ENCODE data around the gene NRF1. TPM values are rescaled to one million over a fixed set of nuclear protein-coding genes. Genes with fewer than 3 reads are reported as not detected.
A peak's percentile ranks its signal among the peaks of the same experiment; 100 is the strongest.

The NRF1 gene
- total and polyA plus RNA-seq, 2 of the 13 experiments (the other 11 are each of a cell fraction or from before 2014, with no cell fraction given): 9.3 to 10.1 TPM

DNA sequence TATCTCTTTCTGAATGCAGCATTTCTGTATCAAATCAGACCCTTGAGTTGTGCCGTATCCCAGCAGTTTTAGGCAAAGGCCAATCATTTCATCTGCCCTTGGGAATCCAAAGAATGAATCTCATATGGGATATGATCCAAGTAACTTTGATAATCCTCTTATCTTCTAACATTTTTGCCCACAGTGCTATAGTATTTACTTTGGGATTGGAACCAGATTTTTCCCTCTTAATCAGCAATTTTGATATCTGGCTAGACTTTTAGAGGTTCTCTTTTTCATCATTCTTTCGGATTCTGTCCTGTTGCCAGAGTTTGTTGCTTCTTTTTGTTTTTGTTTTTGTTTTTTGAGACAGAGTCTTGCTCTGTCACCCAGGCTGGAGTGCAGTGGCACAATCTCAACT lies 118.0 kb downstream of the NRF1 start:
- H3K4me2 ChIP-seq (ENCODE audit: low read depth, low read length): no peak overlapping the region
- H3K27me3 ChIP-seq (ENCODE audit: control insufficient read depth in 1 of 2, insufficient read depth in 2 of 2, low read length in 2 of 2): no peaks in the 10 kb centered on the region
- no TSS peak for BruUV-seq (replicated peaks)
- no peaks in the 10 kb centered on the region for H4K20me1 ChIP-seq (ENCODE audit: insufficient read depth, low read length)
- ChIA-PET CTCF (ENCODE audit: low intra/inter-chr PET ratio, low total read pairs) (no interaction called here), POLR2A (no interaction called here)
- H3K79me2 ChIP-seq (ENCODE audit: insufficient read depth, low read length): no peaks in the 10 kb centered on the region
- H2AFZ ChIP-seq (ENCODE audit: low read length): no peak overlapping the region
- in situ Hi-C loops (cut with HindIII; ENCODE audit: extremely low pct_ligation_motif_present, low pct_unique_long_range_greater_than_20kb): no loop called here
- DNase-seq (ENCODE audit: low spot score): no peak
- no peak overlapping the region for H3K4me3 ChIP-seq (replicated peaks in 1 of 3; ENCODE audit: insufficient read depth in 1 of 3, low read depth in 2 of 3, low read length in 3 of 3)
- peaks cover 7 to 35% of the 10 kb centered on the region in 2 experiments for H3K36me3 ChIP-seq (replicated peaks in 1 of 2; ENCODE audit: control insufficient read depth in 1 of 2, insufficient read depth in 2 of 2, low read length in 2 of 2)
- intact Hi-C loops (cut with micrococcal nuclease; ENCODE audit: unreplicated experiment): no loop called here
- H3K4me1 ChIP-seq (ENCODE audit: insufficient read depth, low read length): no peaks in the 10 kb centered on the region
- no peak for FAIRE-seq
- TF ChIP-seq MTA1 (CRISPR knock-in tag; IDR thresholded peaks at IDR 0.05; ENCODE audit: borderline replicate concordance) (no peak), MAFK (conservative IDR thresholded peaks at IDR 0.05 in 1 of 2, IDR thresholded peaks at IDR 0.05 in 1 of 2; ENCODE audit: low read length in 2 of 2) (peak; percentile 28 to 53; a peak in 3 of 4 replicates), STAG1 (CRISPR knock-in tag; IDR thresholded peaks at IDR 0.05) (no peak)
- no peak for ATAC-seq
- WGBS (ENCODE audit: low lambda C conversion rate): 85% methylated on average over 2 of the region's 2 CpGs
- H3K9ac ChIP-seq (ENCODE audit: insufficient read depth, low read depth, low read length): no peak overlapping the region
- H3K27ac ChIP-seq (ENCODE audit: extremely low read length, insufficient read depth, low read length): no peak overlapping the region
- no peaks in the 10 kb centered on the region for H3K9me3 ChIP-seq (ENCODE audit: low read length)

DNA sequence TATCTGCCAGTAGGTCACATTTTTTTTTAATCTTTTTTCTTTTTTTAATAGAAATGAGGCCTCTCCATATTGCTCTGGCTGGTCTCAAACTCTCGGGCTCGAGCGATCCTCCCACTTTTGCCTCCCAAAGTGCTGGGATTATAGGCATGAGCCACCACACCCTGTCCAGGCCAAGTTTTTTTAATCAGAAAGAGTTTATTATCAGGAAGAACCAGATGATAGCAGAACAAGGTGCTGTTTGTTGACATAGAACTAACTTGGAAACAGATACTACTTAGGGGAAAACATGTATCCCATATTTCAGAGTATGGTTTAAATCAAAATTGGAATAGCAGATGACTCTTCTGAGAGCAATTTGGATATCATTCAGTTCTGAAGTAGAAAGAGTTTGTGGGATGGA lies 118.6 kb downstream of the NRF1 start:
- WGBS (ENCODE audit: low lambda C conversion rate): 99% methylated on average over 3 of the region's 3 CpGs
- Histone ChIP-seq H2AFZ (ENCODE audit: low read length) (no peak overlapping the region), H3K27me3 (ENCODE audit: control insufficient read depth in 1 of 2, insufficient read depth in 2 of 2, low read length in 2 of 2) (no peaks in the 10 kb centered on the region), H3K4me2 (ENCODE audit: low read depth, low read length) (no peak overlapping the region), H3K4me1 (ENCODE audit: insufficient read depth, low read length) (no peaks in the 10 kb centered on the region), H3K4me3 (replicated peaks in 1 of 3; ENCODE audit: insufficient read depth in 1 of 3, low read depth in 2 of 3, low read length in 3 of 3) (no peak overlapping the region), H3K36me3 (replicated peaks in 1 of 2; ENCODE audit: control insufficient read depth in 1 of 2, insufficient read depth in 2 of 2, low read length in 2 of 2) (peaks cover 9 to 30% of the 10 kb centered on the region in 2 experiments; a peak in 4 of 5 replicates), H3K9ac (ENCODE audit: insufficient read depth, low read depth, low read length) (no peak overlapping the region), H4K20me1 (ENCODE audit: insufficient read depth, low read length) (no peaks in the 10 kb centered on the region), H3K27ac (ENCODE audit: extremely low read length, insufficient read depth, low read length) (no peak overlapping the region), H3K9me3 (ENCODE audit: low read length) (no peaks in the 10 kb centered on the region), H3K79me2 (ENCODE audit: insufficient read depth, low read length) (no peaks in the 10 kb centered on the region)
- ChIA-PET CTCF (ENCODE audit: low intra/inter-chr PET ratio, low total read pairs) (no interaction called here), POLR2A (no interaction called here)
- in situ Hi-C loops (cut with HindIII; ENCODE audit: extremely low pct_ligation_motif_present, low pct_unique_long_range_greater_than_20kb): no loop called here
- no peak for FAIRE-seq
- DNase-seq (ENCODE audit: low spot score): no peak
- BruUV-seq (replicated peaks): no TSS peak
- intact Hi-C loops (cut with micrococcal nuclease; ENCODE audit: unreplicated experiment): no loop called here
- ATAC-seq: no peak
- TF ChIP-seq ZFP1 (CRISPR knock-in tag; IDR thresholded peaks at IDR 0.05): no peak
- TF ChIP-seq PLRG1 (conservative IDR thresholded peaks at IDR 0.05): no peak
- no peak for TF ChIP-seq PAX8 (CRISPR knock-in tag; IDR thresholded peaks at IDR 0.05; ENCODE audit: borderline replicate concordance)
- TF ChIP-seq, protein P1, sequence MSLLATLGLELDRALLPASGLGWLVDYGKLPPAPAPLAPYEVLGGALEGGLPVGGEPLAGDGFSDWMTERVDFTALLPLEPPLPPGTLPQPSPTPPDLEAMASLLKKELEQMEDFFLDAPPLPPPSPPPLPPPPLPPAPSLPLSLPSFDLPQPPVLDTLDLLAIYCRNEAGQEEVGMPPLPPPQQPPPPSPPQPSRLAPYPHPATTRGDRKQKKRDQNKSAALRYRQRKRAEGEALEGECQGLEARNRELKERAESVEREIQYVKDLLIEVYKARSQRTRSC (CRISPR knock-in tag; IDR thresholded peaks at IDR 0.05; ENCODE audit: low read depth): no peak
- no peak for TF ChIP-seq ZSCAN21 (CRISPR knock-in tag; IDR thresholded peaks at IDR 0.05; ENCODE audit: borderline replicate concordance)
- TF ChIP-seq ZNF607 (CRISPR knock-in tag; IDR thresholded peaks at IDR 0.05; ENCODE audit: borderline replicate concordance): no peak
- no peak for TF ChIP-seq ZNF235 (CRISPR knock-in tag; IDR thresholded peaks at IDR 0.05; ENCODE audit: borderline replicate concordance)
- TF ChIP-seq ZNF12 (CRISPR knock-in tag; IDR thresholded peaks at IDR 0.05): no peak
- TF ChIP-seq ATF7-NPFF (CRISPR knock-in tag; IDR thresholded peaks at IDR 0.05; ENCODE audit: low read depth): no peak
- TF ChIP-seq FLYWCH1 (CRISPR knock-in tag; IDR thresholded peaks at IDR 0.05): no peak
- TF ChIP-seq PPARG (CRISPR knock-in tag; conservative IDR thresholded peaks at IDR 0.05): no peak
- TF ChIP-seq TOPORS (CRISPR knock-in tag; IDR thresholded peaks at IDR 0.05): no peak
- TF ChIP-seq, protein P2, sequence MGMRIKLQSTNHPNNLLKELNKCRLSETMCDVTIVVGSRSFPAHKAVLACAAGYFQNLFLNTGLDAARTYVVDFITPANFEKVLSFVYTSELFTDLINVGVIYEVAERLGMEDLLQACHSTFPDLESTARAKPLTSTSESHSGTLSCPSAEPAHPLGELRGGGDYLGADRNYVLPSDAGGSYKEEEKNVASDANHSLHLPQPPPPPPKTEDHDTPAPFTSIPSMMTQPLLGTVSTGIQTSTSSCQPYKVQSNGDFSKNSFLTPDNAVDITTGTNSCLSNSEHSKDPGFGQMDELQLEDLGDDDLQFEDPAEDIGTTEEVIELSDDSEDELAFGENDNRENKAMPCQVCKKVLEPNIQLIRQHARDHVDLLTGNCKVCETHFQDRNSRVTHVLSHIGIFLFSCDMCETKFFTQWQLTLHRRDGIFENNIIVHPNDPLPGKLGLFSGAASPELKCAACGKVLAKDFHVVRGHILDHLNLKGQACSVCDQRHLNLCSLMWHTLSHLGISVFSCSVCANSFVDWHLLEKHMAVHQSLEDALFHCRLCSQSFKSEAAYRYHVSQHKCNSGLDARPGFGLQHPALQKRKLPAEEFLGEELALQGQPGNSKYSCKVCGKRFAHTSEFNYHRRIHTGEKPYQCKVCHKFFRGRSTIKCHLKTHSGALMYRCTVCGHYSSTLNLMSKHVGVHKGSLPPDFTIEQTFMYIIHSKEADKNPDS (CRISPR knock-in tag; IDR thresholded peaks at IDR 0.05): no peak
